Measurements from ENCODE around the gene MGP.

DNA sequence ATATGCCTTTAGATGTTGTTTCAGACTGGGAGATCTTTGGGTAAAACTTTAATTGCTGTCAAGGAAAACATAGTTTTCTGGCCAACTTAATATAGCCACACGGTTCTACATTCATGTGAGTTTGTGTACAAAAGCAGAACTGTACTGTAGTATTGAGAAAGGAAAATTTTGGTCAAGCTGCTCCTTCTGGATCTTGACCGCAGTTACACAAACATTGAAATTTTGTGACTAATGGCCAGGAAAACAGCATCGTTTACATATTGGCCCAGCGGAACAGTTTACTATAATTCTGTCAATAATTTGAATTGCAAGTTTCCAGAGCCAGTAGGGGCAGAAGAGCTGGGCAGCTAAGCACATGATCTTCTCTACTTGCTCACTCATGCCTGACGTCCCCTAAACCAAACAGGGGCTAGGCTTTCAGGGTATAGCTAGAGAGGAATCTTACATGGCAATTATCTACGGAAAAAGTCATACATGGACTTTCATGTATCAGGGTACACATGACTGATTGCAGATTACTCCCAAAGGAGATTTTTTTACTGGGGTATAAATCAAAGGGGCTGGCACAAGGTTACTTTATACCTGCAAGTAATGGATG lies 31.0 kb downstream of the MGP start:
- TF ChIP-seq, protein P1, sequence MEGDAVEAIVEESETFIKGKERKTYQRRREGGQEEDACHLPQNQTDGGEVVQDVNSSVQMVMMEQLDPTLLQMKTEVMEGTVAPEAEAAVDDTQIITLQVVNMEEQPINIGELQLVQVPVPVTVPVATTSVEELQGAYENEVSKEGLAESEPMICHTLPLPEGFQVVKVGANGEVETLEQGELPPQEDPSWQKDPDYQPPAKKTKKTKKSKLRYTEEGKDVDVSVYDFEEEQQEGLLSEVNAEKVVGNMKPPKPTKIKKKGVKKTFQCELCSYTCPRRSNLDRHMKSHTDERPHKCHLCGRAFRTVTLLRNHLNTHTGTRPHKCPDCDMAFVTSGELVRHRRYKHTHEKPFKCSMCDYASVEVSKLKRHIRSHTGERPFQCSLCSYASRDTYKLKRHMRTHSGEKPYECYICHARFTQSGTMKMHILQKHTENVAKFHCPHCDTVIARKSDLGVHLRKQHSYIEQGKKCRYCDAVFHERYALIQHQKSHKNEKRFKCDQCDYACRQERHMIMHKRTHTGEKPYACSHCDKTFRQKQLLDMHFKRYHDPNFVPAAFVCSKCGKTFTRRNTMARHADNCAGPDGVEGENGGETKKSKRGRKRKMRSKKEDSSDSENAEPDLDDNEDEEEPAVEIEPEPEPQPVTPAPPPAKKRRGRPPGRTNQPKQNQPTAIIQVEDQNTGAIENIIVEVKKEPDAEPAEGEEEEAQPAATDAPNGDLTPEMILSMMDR (IDR thresholded peaks at IDR 0.05): no peak
- no peak for TF ChIP-seq POLR2A (IDR thresholded peaks at IDR 0.05)

Measured in transverse colon (tissue), 3 donors.